Suprapubic skin (tissue), 4 donors: ENCODE measurements around the gene C1QTNF8. TPM values are rescaled to one million over a fixed set of nuclear protein-coding genes. Genes with fewer than 3 reads are reported as not detected.

ENCODE experiments used
- DNase-seq, 2 donors: peaks; one replicate each; pipeline ENCODE4 v3.0.0-alpha.2; 2019; ENCODE audit warnings: low spot score in 2 of 2
- H3K27ac ChIP-seq: fragments of 200-600 bp; sonication (generic); one replicate; pipeline ENCODE4 v1.5.1; 2019
- H3K27me3 ChIP-seq: fragments of 200-600 bp; sonication (generic); one replicate; pipeline ENCODE4 v1.5.1; 2019
- H3K36me3 ChIP-seq: fragments of 200-600 bp; sonication (generic); one replicate; pipeline ENCODE4 v1.5.1; 2019
- H3K4me1 ChIP-seq: fragments of 200-600 bp; sonication (generic); one replicate; pipeline ENCODE4 v1.5.1; 2019
- H3K4me3 ChIP-seq: fragments of 200-600 bp; sonication (generic); one replicate; pipeline ENCODE4 v1.5.1; 2019; ENCODE audit warnings: mild to moderate bottlenecking
- H3K9me3 ChIP-seq: fragments of 200-600 bp; sonication (generic); one replicate; pipeline ENCODE4 v1.5.1; 2019
- EP300 ChIP-seq: sonication (generic); formaldehyde crosslinking; IDR thresholded peaks from one replicate; pipeline ENCODE4 v1.6.1; 2017; ENCODE audit warnings: antibody characterized with exemption
- POLR2A ChIP-seq, 2 donors: fragments of 450-650 bp; IDR thresholded peaks; one replicate each; pipeline ENCODE4 v1.6.1; 2017; ENCODE audit warnings: antibody characterized with exemption in 2 of 2, mild to moderate bottlenecking in 2 of 2, moderate library complexity in 2 of 2
- POLR2AphosphoS5 ChIP-seq, 3 donors: sonication (generic); formaldehyde crosslinking; IDR thresholded peaks; one replicate each; pipeline ENCODE4 v1.6.1; 2017; ENCODE audit warnings: antibody characterized with exemption in 3 of 3
- WGBS: methylation state at CpG from one replicate; pipeline ENCODE4 v1.1.5; 2018; 5-methylcytosine and 5-hydroxymethylcytosine counted together
- total RNA-seq, 4 donors: library from RNA; depleted of rRNA; stranded (reverse); fragments of >200 nt; gene quantifications; one replicate each; pipeline ENCODE4 v1.1.0, GENCODE V29; 2016
- TF ChIP-seq, protein P1 (sequence below), 2 donors: fragments of 200-600 bp in 1 of 2; fragments of 450-650 bp in 1 of 2; sonication (generic) in 1 of 2; IDR thresholded peaks; one replicate each; pipeline ENCODE4 v1.5.1; 2016 to 2019; ENCODE audit warnings: antibody characterized with exemption in 2 of 2, mild to moderate bottlenecking in 1 of 2, moderate library complexity in 1 of 2

The C1QTNF8 gene
- total RNA-seq, 4 donors from 2014 or later: not detected

DNA sequence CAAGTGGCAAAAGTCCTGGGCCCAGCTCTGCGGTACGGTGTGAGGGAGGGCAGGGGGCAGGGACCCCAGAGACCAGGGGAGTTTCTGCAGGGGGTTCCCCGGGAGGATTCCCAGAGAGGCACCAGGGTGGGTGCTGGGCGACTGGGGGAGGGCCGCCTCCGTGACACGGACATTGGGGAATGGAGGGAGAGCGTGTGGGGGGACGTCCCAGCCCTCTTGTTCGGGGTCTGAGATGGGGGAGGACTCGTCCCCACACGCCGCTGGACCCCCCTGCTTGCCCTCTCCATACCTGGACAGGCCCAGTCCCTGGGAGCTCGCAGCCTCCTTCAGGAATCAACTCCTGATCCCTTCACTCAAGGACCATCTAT, 26.3 kb upstream of the C1QTNF8 start:
- Histone ChIP-seq H3K4me1 (no peaks in the 10 kb centered on the region), H3K27ac (no peak overlapping the region), H3K4me3 (no peak overlapping the region), H3K36me3 (no peaks in the 10 kb centered on the region), H3K9me3 (no peaks in the 10 kb centered on the region), H3K27me3 (peaks cover 91% of the 10 kb centered on the region)
- TF ChIP-seq EP300: no peak
- TF ChIP-seq, protein P1, sequence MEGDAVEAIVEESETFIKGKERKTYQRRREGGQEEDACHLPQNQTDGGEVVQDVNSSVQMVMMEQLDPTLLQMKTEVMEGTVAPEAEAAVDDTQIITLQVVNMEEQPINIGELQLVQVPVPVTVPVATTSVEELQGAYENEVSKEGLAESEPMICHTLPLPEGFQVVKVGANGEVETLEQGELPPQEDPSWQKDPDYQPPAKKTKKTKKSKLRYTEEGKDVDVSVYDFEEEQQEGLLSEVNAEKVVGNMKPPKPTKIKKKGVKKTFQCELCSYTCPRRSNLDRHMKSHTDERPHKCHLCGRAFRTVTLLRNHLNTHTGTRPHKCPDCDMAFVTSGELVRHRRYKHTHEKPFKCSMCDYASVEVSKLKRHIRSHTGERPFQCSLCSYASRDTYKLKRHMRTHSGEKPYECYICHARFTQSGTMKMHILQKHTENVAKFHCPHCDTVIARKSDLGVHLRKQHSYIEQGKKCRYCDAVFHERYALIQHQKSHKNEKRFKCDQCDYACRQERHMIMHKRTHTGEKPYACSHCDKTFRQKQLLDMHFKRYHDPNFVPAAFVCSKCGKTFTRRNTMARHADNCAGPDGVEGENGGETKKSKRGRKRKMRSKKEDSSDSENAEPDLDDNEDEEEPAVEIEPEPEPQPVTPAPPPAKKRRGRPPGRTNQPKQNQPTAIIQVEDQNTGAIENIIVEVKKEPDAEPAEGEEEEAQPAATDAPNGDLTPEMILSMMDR (IDR thresholded peaks at IDR 0.05): no peak
- TF ChIP-seq POLR2A (IDR thresholded peaks at IDR 0.05): no peak
- no peak for TF ChIP-seq POLR2AphosphoS5 (IDR thresholded peaks at IDR 0.05)
- whole genome bisulfite sequencing: no CpG with 5 or more reads among the region's 14 CpGs
- DNase-seq: no peak

DNA sequence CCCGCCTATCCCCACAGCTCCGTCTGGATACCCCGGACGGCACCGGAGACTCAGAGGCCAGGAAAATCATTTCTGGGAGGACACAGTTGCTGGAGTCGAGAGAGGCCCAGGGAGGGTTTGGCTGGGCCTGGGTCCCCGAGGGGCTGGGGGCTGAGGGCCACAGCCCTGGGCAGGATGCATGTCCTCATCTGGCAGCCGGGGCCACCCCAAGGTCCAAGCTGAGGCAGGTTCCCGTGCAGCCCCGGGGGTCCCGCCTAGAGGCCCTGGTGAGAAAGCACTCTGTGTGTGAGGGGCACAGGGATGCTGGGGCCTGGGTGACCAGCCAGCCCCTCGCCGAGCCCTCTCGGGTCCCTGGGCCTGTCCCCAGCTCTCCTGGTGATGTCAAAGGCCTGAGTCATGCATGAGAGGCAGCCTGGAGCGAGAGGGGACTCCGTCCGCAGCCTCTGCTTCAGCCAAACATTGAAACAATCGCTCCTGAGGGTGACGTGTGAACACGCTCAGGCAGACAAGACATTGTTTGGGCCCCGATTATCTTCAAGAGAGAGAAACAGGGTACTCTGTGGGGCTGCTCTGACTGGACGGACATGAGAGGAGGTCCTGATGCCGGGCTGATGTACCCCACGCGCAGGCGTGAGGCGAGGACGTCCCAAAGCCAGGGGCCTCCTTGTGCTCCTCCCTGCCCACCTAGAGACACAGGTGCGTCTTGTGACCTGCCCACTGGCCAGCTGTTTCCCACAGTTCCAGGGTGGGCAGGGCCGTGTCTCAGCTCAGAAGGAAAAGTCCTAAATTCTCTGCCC, 25.8 kb upstream of the C1QTNF8 start:
- Histone ChIP-seq H3K9me3 (no peaks in the 10 kb centered on the region), H3K36me3 (no peaks in the 10 kb centered on the region), H3K27me3 (peaks cover 91% of the 10 kb centered on the region), H3K4me1 (no peaks in the 10 kb centered on the region), H3K27ac (no peak overlapping the region), H3K4me3 (no peak overlapping the region)
- 74% methylated on average over 9 of the region's 30 CpGs for WGBS
- DNase-seq: no peak
- TF ChIP-seq POLR2AphosphoS5 (IDR thresholded peaks at IDR 0.05) (no peak), POLR2A (IDR thresholded peaks at IDR 0.05) (no peak), EP300 (no peak)
- TF ChIP-seq, protein P1 (IDR thresholded peaks at IDR 0.05): no peak

DNA sequence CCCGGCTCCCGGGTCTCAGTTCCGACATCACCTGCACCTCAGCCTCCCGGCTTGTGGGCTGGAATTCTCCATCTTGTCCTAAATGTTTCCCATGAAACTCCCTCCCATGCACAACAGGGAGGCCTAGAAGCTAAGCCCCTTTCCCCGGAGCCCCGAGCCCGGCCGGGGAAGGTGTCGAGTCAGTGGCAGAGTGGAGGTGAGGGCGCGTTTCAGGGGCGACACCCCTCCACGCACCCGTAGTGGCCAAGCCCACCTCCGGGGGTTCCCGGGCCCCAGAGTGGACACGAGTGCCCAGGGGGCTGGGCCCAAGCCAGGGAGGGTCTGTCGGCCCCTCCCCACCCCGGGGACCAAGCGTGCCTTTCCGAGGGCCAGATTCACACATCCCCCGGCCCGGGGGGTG, 25.0 kb upstream of the C1QTNF8 start:
- TF ChIP-seq POLR2AphosphoS5 (IDR thresholded peaks at IDR 0.05) (no peak), EP300 (no peak), POLR2A (IDR thresholded peaks at IDR 0.05) (no peak)
- TF ChIP-seq, protein P1 (IDR thresholded peaks at IDR 0.05): no peak
- 53% methylated on average over 3 of the region's 23 CpGs for WGBS
- no peak overlapping the region for H3K27ac ChIP-seq
- no peak overlapping the region for H3K4me3 ChIP-seq
- no peaks in the 10 kb centered on the region for H3K9me3 ChIP-seq
- no peak for DNase-seq
- H3K27me3 ChIP-seq: peaks cover 91% of the 10 kb centered on the region
- H3K4me1 ChIP-seq: no peaks in the 10 kb centered on the region
- H3K36me3 ChIP-seq: no peaks in the 10 kb centered on the region

DNA sequence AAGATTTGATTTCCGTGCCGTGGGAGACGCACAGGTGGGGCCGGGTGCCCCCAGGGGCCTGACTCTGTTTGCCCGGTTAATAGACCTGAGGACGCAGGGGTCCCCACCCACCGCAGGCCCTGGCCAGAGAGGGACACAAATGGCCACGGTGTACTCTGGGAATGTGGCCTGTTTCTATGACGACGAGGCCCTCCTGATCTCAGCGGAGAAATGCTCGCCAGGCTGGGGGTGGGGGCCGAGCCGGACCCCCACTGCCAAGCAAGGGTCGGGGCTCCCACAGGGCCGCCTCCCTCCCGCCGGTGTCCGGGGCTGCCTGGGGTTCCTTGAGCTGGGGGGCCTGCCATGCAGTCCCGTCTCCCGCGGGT, 24.5 kb upstream of the C1QTNF8 start:
- H3K4me1 ChIP-seq: no peaks in the 10 kb centered on the region
- H3K9me3 ChIP-seq: no peaks in the 10 kb centered on the region
- TF ChIP-seq POLR2A (IDR thresholded peaks at IDR 0.05) (no peak), POLR2AphosphoS5 (IDR thresholded peaks at IDR 0.05) (no peak), EP300 (no peak)
- TF ChIP-seq, protein P1 (IDR thresholded peaks at IDR 0.05): no peak
- H3K27me3 ChIP-seq: peaks cover 91% of the 10 kb centered on the region
- no peak for DNase-seq
- H3K27ac ChIP-seq: no peak overlapping the region
- no CpG with 5 or more reads among the region's 22 CpGs for WGBS
- no peaks in the 10 kb centered on the region for H3K36me3 ChIP-seq
- no peak overlapping the region for H3K4me3 ChIP-seq

DNA sequence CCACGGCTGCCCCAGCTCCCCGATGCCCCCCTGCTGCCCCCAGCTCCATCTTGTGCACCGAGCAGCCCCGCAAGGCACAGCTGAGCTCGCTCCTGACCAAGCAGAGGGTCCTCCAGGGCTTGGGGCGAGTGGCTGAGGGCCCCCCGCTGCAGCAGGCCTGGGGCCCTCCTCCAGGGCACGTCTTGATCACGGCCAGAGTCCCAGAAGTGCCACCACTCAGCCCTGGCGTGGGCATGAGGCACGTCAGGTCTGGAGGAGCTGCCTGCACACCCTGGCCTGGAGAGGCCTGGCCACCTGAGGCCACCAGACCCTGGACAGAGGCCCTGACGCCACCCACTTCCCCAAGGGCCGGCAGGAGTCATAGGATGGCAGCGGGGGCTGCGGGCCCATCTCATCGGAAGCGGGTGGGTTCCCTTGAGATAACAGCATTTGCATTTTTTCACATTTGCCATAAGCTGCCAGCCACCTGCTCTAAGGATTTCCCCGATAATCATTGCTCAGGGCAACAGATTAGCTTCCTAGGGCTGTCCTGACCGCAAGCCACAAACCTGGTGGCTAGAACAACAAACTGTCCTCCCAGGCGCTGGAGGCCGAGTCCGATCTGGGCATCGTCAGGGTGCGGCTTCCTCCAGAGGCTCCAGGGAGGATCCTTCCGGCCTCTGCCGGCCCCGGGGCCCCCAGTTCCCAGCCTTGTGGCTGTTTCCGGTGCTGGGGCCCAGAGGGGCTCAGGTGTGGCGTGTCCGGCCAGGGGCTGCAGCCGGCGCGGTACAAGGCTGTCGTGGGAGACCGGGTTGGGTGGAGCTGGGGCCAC, 23.9 kb upstream of the C1QTNF8 start:
- no peak for DNase-seq
- Histone ChIP-seq H3K36me3 (no peaks in the 10 kb centered on the region), H3K4me3 (no peak overlapping the region), H3K4me1 (no peaks in the 10 kb centered on the region), H3K9me3 (no peaks in the 10 kb centered on the region), H3K27ac (no peak overlapping the region), H3K27me3 (peaks cover 91% of the 10 kb centered on the region)
- 61% methylated on average over 11 of the region's 35 CpGs for WGBS
- TF ChIP-seq POLR2AphosphoS5 (IDR thresholded peaks at IDR 0.05): no peak
- TF ChIP-seq EP300: no peak
- TF ChIP-seq, protein P1 (IDR thresholded peaks at IDR 0.05): no peak
- TF ChIP-seq POLR2A (IDR thresholded peaks at IDR 0.05): no peak
